ENCODE results near the gene DMRT1. TPM values are rescaled to one million over a fixed set of nuclear protein-coding genes. Genes with fewer than 3 reads are reported as not detected.

Gene DMRT1
- total RNA-seq, 1 experiment from 2014 or later, result not detected

DNA sequence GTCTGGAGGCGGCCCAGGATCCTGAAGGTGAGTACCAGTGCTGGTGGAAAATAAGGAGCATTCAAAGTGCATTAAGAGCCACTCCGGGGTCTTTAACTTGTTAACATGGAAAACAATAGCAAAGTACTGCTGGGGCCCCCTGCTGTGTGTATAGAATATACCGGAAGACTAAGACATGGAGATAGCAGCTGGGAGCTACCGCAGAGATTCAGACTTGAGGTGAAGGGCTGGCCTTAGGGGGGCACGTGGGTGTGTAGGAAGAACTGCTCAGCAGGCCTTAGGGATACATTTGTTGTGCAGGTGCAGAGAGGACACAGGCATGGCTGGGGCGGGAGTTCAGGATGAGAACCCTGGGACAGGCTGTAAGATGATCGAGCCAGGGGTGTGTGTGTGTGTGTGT lies 1.2 kb upstream of the DMRT1 start:
- no peak for ATAC-seq
- intact Hi-C loops (cut with micrococcal nuclease; ENCODE audit: unreplicated experiment), result no loop called here
- Histone ChIP-seq H3K4me1 (ENCODE audit: control insufficient read depth, insufficient read depth, low read length) (no peaks in the 10 kb centered on the region), H3K27me3 (ENCODE audit: control insufficient read depth, insufficient read depth, low read length) (no peaks in the 10 kb centered on the region), H3K36me3 (ENCODE audit: control insufficient read depth, insufficient read depth, low read length) (no peaks in the 10 kb centered on the region), H3K9me3 (ENCODE audit: control insufficient read depth, insufficient read depth, low read depth, low read length) (no peaks in the 10 kb centered on the region), H3K27ac (ENCODE audit: low read length) (no peak overlapping the region), H3K4me3 (ENCODE audit: low read depth in 2 of 2, low read length in 2 of 2) (no peak overlapping the region)
- CTCF ChIA-PET, result no interaction called here
- DNase-seq (ENCODE audit: low read depth, low spot score), result no peak
- in situ Hi-C loops (cut with HindIII; ENCODE audit: low pct_unique_long_range_greater_than_20kb, low sequenced_read_pairs), result no loop called here
- POLR2A ChIA-PET, result no interaction called here
- TF ChIP-seq, protein P1, sequence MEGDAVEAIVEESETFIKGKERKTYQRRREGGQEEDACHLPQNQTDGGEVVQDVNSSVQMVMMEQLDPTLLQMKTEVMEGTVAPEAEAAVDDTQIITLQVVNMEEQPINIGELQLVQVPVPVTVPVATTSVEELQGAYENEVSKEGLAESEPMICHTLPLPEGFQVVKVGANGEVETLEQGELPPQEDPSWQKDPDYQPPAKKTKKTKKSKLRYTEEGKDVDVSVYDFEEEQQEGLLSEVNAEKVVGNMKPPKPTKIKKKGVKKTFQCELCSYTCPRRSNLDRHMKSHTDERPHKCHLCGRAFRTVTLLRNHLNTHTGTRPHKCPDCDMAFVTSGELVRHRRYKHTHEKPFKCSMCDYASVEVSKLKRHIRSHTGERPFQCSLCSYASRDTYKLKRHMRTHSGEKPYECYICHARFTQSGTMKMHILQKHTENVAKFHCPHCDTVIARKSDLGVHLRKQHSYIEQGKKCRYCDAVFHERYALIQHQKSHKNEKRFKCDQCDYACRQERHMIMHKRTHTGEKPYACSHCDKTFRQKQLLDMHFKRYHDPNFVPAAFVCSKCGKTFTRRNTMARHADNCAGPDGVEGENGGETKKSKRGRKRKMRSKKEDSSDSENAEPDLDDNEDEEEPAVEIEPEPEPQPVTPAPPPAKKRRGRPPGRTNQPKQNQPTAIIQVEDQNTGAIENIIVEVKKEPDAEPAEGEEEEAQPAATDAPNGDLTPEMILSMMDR (IDR thresholded peaks at IDR 0.05), result no peak
- TF ChIP-seq TCF7L2 (IDR thresholded peaks at IDR 0.05; ENCODE audit: low read depth, low read length) (no peak), SIN3A (IDR thresholded peaks at IDR 0.05; ENCODE audit: borderline replicate concordance, insufficient read depth, low read depth, low read length) (no peak), POLR2AphosphoS5 (IDR thresholded peaks at IDR 0.05; ENCODE audit: low read depth, low read length) (no peak)
- TF ChIP-seq, protein P2, sequence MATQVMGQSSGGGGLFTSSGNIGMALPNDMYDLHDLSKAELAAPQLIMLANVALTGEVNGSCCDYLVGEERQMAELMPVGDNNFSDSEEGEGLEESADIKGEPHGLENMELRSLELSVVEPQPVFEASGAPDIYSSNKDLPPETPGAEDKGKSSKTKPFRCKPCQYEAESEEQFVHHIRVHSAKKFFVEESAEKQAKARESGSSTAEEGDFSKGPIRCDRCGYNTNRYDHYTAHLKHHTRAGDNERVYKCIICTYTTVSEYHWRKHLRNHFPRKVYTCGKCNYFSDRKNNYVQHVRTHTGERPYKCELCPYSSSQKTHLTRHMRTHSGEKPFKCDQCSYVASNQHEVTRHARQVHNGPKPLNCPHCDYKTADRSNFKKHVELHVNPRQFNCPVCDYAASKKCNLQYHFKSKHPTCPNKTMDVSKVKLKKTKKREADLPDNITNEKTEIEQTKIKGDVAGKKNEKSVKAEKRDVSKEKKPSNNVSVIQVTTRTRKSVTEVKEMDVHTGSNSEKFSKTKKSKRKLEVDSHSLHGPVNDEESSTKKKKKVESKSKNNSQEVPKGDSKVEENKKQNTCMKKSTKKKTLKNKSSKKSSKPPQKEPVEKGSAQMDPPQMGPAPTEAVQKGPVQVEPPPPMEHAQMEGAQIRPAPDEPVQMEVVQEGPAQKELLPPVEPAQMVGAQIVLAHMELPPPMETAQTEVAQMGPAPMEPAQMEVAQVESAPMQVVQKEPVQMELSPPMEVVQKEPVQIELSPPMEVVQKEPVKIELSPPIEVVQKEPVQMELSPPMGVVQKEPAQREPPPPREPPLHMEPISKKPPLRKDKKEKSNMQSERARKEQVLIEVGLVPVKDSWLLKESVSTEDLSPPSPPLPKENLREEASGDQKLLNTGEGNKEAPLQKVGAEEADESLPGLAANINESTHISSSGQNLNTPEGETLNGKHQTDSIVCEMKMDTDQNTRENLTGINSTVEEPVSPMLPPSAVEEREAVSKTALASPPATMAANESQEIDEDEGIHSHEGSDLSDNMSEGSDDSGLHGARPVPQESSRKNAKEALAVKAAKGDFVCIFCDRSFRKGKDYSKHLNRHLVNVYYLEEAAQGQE (IDR thresholded peaks at IDR 0.05; ENCODE audit: insufficient read depth in 1 of 2, low read depth in 2 of 2, low read length in 1 of 2), result no peak
- BruUV-seq (replicated peaks), result no TSS peak

DNA sequence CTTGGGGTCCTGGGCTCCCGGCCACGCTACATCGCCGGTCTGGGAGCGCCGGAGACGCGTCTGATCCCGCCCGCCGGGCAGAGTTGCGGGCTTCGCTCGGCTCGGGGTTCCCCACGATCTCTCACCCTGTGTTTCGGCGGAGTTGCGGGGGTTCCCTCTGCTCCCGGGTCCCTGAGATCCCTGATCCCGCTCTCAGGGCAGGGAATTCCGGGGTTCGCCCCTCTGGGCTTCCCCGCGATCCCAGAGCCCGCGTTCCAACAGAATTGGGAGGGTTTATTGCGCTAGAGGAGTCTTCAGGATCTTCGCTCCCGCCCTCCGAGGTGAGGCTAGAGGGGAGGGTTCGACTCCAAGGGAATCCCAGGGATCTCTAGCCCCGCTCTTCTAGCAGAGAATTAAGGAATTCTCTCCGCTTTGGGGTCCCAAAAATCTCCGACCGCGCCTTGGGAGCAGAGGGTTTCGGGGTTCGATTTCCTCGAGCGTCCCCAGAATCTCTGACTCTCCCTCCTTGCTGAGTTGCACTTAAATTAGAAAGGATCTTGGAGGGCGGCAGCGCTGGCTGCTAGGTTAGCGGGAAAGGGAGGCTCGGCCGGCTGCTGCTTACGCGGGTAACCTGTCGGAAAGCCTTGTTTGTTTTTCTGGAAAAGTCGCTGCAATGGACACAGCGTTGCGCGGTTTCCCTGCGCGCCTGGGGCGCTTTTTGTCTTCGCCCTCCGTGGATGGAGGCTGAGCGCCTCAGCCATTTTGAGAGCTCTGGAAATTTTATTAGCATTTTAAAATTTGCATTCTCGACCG lies 1.3 kb downstream of the DMRT1 start:
- no peak overlapping the region for H3K27ac ChIP-seq (ENCODE audit: low read length)
- ChIA-PET CTCF (no interaction called here), POLR2A (no interaction called here)
- H3K9me3 ChIP-seq (ENCODE audit: control insufficient read depth, insufficient read depth, low read depth, low read length), result no peaks in the 10 kb centered on the region
- in situ Hi-C loops (cut with HindIII; ENCODE audit: low pct_unique_long_range_greater_than_20kb, low sequenced_read_pairs), result no loop called here
- DNase-seq (ENCODE audit: low read depth, low spot score), result no peak
- intact Hi-C loops (cut with micrococcal nuclease; ENCODE audit: unreplicated experiment), result no loop called here
- H3K4me3 ChIP-seq (ENCODE audit: low read depth in 2 of 2, low read length in 2 of 2), result no peak overlapping the region
- H3K36me3 ChIP-seq (ENCODE audit: control insufficient read depth, insufficient read depth, low read length), result no peaks in the 10 kb centered on the region
- H3K4me1 ChIP-seq (ENCODE audit: control insufficient read depth, insufficient read depth, low read length), result no peaks in the 10 kb centered on the region
- TF ChIP-seq POLR2AphosphoS5 (IDR thresholded peaks at IDR 0.05; ENCODE audit: low read depth, low read length), result no peak
- TF ChIP-seq SIN3A (IDR thresholded peaks at IDR 0.05; ENCODE audit: borderline replicate concordance, insufficient read depth, low read depth, low read length), result no peak
- TF ChIP-seq TCF7L2 (IDR thresholded peaks at IDR 0.05; ENCODE audit: low read depth, low read length), result no peak
- TF ChIP-seq, protein P2 (IDR thresholded peaks at IDR 0.05; ENCODE audit: insufficient read depth in 1 of 2, low read depth in 2 of 2, low read length in 1 of 2), result no peak
- TF ChIP-seq, protein P1 (IDR thresholded peaks at IDR 0.05), result no peak
- no peak for ATAC-seq
- no peaks in the 10 kb centered on the region for H3K27me3 ChIP-seq (ENCODE audit: control insufficient read depth, insufficient read depth, low read length)
- no TSS peak for BruUV-seq (replicated peaks)

All from Panc1 (cell line).